ENCODE measurements around the gene TBPL1. TPM values are rescaled to one million over a fixed set of nuclear protein-coding genes. Genes with fewer than 3 reads are reported as not detected.

Gene TBPL1
- total RNA-seq, 6 donors from 2014 or later: 2.6 to 18.0 (median 9.5) TPM

DNA sequence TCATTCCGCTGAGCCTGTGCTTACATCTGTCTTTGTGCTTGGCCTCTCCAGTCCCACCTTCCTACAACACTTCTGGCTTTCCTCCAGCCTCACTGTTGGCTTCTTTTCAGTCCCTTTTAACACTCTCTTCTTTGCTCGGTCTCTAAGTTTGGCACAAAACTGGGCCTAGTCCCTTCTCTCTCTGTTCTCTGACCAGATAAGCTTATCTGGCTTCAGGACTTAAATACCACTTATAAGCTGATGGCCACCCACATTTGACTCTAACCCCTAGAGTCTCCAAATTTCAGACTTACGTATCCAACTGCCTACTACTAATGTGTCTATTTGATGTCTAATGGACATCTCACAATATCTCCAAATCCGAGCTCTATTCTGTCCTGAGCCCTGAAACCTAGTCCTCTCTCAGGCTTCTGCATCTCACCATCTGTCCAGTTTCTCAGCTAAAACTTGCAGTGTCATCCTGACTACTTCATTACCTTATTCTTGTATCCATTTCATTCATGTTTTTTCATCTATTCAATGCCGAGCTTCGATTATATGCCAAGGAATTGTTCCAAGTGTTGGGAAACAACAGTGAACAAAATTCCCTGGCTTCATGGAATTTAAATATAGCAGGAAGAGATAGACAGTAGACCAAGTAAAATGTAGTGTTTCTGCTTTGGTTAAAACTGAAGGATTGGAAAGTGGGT is 40.1 kb downstream of the TBPL1 start:
- no peaks in the 10 kb centered on the region for H3K27me3 ChIP-seq
- peaks cover 0 to 4% (median 0%) of the 10 kb centered on the region in 4 donors for H3K36me3 ChIP-seq
- peaks cover 5 to 15% (median 9%) of the 10 kb centered on the region in 4 donors for H3K4me1 ChIP-seq
- TF ChIP-seq EP300 (IDR thresholded peaks at IDR 0.05) (no peak), POLR2AphosphoS5 (IDR thresholded peaks at IDR 0.05) (no peak), POLR2A (IDR thresholded peaks at IDR 0.05) (no peak)
- TF ChIP-seq, protein P1, sequence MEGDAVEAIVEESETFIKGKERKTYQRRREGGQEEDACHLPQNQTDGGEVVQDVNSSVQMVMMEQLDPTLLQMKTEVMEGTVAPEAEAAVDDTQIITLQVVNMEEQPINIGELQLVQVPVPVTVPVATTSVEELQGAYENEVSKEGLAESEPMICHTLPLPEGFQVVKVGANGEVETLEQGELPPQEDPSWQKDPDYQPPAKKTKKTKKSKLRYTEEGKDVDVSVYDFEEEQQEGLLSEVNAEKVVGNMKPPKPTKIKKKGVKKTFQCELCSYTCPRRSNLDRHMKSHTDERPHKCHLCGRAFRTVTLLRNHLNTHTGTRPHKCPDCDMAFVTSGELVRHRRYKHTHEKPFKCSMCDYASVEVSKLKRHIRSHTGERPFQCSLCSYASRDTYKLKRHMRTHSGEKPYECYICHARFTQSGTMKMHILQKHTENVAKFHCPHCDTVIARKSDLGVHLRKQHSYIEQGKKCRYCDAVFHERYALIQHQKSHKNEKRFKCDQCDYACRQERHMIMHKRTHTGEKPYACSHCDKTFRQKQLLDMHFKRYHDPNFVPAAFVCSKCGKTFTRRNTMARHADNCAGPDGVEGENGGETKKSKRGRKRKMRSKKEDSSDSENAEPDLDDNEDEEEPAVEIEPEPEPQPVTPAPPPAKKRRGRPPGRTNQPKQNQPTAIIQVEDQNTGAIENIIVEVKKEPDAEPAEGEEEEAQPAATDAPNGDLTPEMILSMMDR (IDR thresholded peaks at IDR 0.05): no peak
- DNase-seq (no peak), ATAC-seq (ENCODE audit: low FRiP score in 2 of 2) (peak in 1 of 2 donors; percentile 43)
- peak overlapping the region in 1 of 4 donors; percentile 26 for H3K27ac ChIP-seq
- no peak overlapping the region for H3K4me3 ChIP-seq
- no peaks in the 10 kb centered on the region for H3K9me3 ChIP-seq
- WGBS, 2 donors: 81 to 87% methylated on average over 6 of the region's 6 CpGs

DNA sequence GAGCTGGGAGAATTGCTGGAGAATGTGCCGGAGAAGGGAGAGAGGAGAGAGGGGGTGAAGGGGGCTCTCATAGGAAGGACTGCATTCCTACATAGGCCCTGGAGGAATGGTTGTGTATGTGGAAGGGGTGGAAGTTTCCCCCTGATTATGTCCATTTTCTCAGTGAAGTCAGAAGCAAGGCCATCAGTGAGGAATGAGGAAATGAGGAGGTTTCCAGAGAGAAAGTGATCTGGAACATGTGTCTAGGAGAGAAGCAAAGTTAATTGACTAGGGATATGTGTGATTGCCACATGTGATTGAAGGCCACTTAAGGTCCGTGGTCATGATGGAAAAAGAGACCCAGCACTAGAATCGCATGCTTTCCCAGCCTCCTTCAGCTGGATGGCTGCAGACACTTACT is 42.3 kb downstream of the TBPL1 start:
- ATAC-seq (ENCODE audit: low FRiP score in 2 of 2): no peak
- H3K27ac ChIP-seq: no peak overlapping the region

DNA sequence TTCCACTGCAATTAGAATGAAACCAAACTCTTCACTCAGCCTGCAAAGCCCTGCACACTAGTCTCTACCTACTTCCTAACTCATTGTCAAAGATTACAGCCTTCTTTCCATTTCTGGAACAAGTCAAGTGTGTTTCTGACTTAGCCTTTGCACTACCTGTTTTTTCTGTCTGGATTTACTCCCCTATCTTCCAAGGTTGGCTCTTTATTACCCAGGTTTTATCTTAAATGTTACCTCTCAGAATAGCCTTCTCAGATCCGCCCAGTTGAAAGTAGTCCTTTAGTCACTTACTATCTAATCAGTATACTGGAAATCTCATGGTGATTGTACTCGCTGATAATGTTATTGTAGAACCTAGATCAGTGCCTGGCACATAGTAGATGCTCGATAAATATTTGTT is 42.7 kb downstream of the TBPL1 start:
- H3K36me3 ChIP-seq: no peaks in the 10 kb centered on the region
- no peak for ATAC-seq (ENCODE audit: low FRiP score in 2 of 2)
- no peaks in the 10 kb centered on the region for H3K27me3 ChIP-seq
- H3K9me3 ChIP-seq: no peaks in the 10 kb centered on the region
- H3K27ac ChIP-seq: no peak overlapping the region
- 81 to 96% methylated on average over 3 of the region's 3 CpGs for WGBS, 2 donors
- no peak overlapping the region for H3K4me3 ChIP-seq
- DNase-seq: no peak
- H3K4me1 ChIP-seq: peaks cover 3 to 11% (median 5%) of the 10 kb centered on the region in 4 donors
- no peak for TF ChIP-seq POLR2A (IDR thresholded peaks at IDR 0.05)
- no peak for TF ChIP-seq POLR2AphosphoS5 (IDR thresholded peaks at IDR 0.05)
- TF ChIP-seq EP300 (IDR thresholded peaks at IDR 0.05): no peak

More for the DNA sequence above, 42.3 kb downstream of the TBPL1 start:
- Histone ChIP-seq H3K4me3 (no peak overlapping the region), H3K27me3 (no peaks in the 10 kb centered on the region), H3K36me3 (no peaks in the 10 kb centered on the region), H3K9me3 (no peaks in the 10 kb centered on the region), H3K4me1 (peaks cover 5 to 11% (median 9%) of the 10 kb centered on the region in 4 donors)
- TF ChIP-seq POLR2A (IDR thresholded peaks at IDR 0.05) (no peak), EP300 (IDR thresholded peaks at IDR 0.05) (no peak), POLR2AphosphoS5 (IDR thresholded peaks at IDR 0.05) (no peak)
- TF ChIP-seq, protein P1 (IDR thresholded peaks at IDR 0.05): no peak
- WGBS, 2 donors: 72 to 89% methylated on average over 3 of the region's 3 CpGs
- no peak for DNase-seq

DNA sequence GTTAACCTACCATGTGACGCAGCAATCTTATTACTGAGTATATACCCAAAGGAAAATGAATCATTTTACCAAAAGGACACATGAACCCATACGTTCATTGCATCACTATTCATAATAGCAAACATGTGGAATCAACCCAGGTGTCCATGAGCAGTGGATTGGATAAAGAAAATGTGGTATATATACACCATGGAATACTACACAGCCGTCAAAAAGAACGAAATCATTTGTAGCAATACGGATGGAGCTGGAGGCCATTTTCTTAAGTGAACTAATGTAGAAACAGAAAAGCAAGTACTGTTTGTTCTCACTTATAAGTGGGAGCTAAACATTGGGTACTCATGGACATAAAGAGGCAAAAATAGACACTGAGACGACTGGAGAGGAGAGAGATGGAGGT is 44.2 kb downstream of the TBPL1 start:
- WGBS, 2 donors: 93 to 95% methylated on average over 6 of the region's 6 CpGs
- no peak overlapping the region for H3K4me3 ChIP-seq
- DNase-seq: no peak
- TF ChIP-seq, protein P1 (IDR thresholded peaks at IDR 0.05): no peak
- TF ChIP-seq POLR2AphosphoS5 (IDR thresholded peaks at IDR 0.05) (no peak), POLR2A (IDR thresholded peaks at IDR 0.05) (no peak), EP300 (IDR thresholded peaks at IDR 0.05) (no peak)
- H3K4me1 ChIP-seq: peaks cover 0 to 3% (median 0%) of the 10 kb centered on the region in 4 donors
- H3K36me3 ChIP-seq: no peaks in the 10 kb centered on the region
- no peaks in the 10 kb centered on the region for H3K9me3 ChIP-seq
- no peaks in the 10 kb centered on the region for H3K27me3 ChIP-seq
- no peak for ATAC-seq (ENCODE audit: low FRiP score in 2 of 2)
- no peak overlapping the region for H3K27ac ChIP-seq

DNA sequence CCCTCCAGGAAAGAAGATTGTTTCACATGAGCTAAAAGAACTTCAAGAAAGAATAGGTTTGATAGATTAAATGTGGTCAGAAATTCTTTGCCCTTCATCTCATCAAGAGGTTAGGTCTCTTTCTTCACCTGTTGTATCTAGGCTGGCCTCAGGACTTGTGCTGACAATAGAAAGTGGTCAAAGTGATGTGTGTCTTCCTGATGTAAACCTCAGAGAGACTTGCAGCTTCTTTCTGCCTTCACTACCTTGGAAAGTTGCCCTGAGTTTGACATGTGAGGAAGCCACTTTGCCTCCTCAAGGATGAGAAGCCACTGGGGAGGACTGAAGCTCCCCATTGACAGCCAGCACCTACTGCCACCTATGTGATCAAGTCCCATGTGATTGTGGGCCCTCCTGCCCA is 46.3 kb downstream of the TBPL1 start:
- Histone ChIP-seq H3K27me3 (no peaks in the 10 kb centered on the region), H3K4me3 (no peak overlapping the region), H3K27ac (no peak overlapping the region), H3K36me3 (no peaks in the 10 kb centered on the region), H3K9me3 (no peaks in the 10 kb centered on the region), H3K4me1 (peaks cover 0 to 12% (median 0%) of the 10 kb centered on the region in 4 donors)
- TF ChIP-seq POLR2A (IDR thresholded peaks at IDR 0.05) (no peak), POLR2AphosphoS5 (IDR thresholded peaks at IDR 0.05) (no peak), EP300 (IDR thresholded peaks at IDR 0.05) (no peak)
- TF ChIP-seq, protein P1 (IDR thresholded peaks at IDR 0.05): no peak
- DNase-seq (no peak), ATAC-seq (ENCODE audit: low FRiP score in 2 of 2) (no peak)
